HG02938 (cell line): ENCODE measurements around the gene ORC4.
"Not testable (repeated sequence)": the region's sequence is repeated elsewhere in the genome, so short reads cannot be mapped to it uniquely, and the experiment has no call there.

Experiments
- ATAC-seq: cut with Tn5 transposase; IDR thresholded peaks from one replicate; pipeline ENCODE4 v1.9.1; 2021; ENCODE audit warnings: mild to moderate bottlenecking, moderate library complexity; ENCODE audit not compliant: unreplicated experiment

The ORC4 gene

DNA sequence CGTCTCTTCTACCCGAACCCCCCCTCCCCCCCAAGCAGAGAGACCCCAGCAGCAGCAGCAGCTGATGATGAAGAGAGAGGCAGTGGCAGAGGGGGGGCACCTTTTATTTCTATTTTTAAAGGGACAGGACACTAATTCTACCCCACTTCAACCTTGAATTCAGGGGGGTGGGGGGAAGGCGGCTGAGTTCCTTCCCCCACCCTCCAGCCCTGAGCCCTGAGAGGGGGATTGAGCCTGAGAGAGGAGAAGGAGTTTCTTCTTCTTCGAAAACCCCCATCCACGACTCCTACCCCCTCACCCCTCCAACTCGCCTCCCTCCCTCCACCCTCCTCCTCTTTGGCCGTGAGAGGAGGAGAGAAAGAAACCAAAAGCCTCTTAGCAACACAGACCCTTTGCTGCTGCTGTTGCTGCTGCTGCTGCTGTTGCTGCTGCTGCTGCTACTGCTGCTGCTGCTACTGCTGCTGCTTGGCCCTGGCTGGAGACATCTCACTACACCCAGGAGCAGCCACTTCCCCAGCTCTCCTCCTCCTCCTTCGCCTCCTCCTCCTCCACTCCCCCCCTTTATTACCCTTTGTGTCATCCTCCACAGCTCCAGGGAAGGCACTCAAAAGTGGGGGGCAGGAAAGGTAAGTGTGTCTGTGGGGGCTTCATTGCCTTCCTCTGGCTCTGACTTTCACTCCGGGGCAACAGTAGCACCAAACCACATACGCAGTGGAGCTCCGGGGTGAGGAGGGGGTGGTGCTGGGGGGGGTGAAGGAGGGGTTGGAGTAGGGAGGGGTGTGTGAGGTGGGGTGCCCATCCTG lies 723 bp upstream of the ORC4 start, which contains the start of gene MBD5:
Gene MBD5 (plus strand): TSS at position 33 of the 803 bp plus-strand sequence.
- peak; percentile 44 for ATAC-seq

DNA sequence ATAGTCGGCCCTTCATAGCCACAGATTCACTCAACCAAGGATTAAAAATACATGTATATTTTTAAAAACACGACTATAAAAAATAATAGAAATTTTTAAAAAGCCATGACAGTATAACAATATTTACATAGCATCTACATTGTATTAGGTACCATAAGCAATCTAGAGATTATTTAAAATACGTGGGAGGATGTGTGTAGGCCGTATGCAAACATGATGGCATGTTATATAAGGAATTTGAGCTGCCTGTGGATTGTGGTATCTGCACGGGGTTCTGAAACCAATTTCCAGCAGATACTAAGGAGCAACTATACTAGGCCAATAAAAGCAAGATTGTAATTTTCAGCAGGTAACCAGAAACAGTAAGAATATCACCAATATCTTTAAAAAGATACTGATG lies 5.9 kb downstream of the ORC4 start:
- ATAC-seq, result no peak

DNA sequence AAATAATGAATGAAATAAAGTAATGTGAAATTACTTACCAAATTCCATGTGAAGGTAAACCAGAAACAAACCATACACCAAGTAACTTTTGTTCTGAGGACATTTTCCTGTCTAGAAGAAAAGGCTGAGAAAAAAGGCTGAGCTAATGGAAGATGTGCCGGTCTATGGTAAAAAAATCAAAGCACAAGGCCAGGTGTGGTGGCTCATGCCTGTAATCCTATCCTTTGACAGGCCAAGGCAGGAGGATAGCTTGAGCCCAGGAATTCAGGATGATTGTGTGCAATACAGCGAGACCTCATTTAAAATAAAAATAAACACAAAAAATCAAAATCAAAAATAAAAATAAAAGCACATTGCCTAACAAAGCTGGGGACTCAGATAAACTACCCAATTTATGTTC lies 6.7 kb downstream of the ORC4 start:
- ATAC-seq, result no peak

DNA sequence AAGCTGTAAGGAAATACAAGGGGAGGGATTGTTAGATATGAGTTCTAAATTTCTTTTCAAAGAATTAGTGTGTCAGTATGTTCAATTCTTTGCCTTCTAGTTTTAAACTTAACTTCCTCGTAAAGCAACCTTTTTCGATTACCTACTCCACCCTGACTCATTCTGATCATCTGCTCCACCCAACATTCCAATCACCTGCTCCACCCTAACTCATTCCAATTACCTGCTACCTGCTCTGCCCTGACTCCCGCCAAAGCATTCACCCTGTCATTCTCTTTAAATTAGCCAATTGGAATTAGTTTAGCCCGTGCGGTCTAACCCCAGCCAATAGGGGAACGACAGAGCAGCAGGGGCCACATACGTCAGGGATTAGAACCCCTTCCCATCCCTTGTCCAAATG lies 12.1 kb downstream of the ORC4 start:
- not testable (repeated sequence) for ATAC-seq

DNA sequence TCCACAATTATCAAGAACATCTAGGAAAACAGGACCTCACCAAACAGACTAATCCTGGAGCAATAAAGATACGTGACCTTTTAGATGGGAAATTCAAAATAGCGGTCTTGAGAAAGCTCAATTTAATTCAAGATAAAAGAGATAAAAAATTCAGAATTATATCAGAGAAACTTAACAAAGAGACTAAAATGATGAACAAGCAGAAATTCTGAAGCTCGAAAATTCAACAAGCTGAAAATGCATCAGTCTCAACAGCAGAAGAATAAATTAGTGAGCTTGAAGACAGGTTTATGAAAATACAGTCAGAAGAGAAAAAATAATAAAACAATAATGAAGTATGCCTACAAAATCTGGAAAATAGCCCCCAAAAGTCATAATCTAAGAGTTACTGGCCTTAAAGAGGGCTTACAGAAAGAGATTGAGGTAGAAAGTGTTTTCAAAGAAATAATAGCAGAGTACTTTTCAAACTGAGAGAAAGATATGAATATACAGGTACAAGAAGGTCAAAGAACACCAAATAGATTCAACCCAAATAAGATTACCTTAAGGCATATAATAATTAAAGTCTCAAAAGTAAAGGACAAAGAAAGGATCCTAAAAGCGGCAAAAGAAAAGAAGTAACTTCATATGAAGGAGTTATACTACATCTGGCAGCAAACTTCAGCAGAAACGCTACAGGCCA lies 13.2 kb downstream of the ORC4 start:
- no peak for ATAC-seq

DNA sequence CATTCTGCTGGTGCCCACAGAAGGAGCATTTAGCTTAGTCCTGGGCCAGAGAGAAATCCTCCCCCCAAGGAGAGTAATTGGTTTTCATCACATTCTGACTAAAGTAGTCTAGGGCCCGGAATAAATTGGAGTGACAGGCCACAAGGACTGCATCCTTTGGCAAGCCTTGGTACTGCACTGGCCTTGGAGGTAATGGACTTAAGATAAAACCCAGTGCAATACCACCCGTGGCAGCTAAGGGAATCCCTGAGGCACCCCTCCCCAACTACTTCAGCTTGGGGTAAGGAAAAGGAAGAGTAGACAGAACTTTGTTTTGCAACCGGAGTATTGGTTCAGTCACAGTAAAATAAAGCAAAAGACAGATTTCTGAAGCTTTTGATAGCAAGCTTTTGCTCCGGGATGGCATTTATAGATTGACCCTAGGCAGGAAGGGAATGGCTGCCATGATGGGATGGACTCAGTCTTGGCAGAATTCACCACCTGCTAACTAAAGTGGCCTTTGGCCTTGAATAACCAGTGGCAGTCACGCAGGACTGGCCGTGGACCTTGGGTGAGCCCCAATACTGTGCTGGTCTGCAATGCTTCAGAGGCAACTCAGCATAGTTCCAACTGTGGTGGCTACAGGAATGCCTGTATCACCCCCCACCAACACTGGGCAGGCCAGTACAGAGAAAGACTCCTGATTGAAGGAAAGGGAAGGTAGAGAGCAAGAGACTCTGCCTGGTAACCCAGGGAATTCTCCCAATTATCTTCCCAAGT lies 14.1 kb downstream of the ORC4 start:
- ATAC-seq, result no peak

DNA sequence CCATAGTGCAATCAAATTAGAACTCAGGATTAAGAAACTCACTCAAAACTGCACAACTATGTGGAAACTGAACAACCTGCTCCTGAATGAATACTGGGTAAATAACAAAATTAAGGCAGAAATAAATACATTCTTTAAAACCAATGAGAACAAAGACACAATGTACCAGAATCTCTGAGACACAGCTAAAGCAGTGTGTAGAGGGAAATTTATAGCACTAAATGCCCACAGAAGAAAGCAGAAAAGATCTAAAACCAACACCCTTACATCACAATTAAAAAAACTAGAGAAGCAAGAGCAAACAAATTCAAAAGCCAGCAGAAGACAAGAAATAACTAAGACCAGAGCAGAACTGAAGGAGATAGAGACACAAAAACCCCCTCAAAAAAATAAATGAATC lies 18.1 kb downstream of the ORC4 start:
- not testable (repeated sequence) for ATAC-seq

DNA sequence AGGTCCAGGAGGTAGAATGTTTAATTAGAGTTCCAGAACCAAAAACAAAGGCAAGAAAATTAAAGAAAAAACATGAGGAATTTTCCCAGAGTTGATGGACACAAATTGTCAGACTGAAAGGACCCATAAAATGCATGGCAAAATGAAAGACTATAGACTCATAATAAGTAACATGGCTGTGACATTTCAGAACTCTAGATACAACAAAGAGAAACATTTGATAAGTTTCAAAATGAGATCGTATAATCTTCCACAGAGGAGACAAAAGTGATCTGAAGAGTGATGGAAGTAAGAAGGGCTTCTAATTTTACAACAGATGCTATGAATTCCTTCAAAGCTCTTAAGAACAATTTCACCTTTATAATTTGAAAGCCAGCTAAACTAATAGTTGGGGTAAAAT lies 20.4 kb downstream of the ORC4 start:
- ATAC-seq, result no peak

DNA sequence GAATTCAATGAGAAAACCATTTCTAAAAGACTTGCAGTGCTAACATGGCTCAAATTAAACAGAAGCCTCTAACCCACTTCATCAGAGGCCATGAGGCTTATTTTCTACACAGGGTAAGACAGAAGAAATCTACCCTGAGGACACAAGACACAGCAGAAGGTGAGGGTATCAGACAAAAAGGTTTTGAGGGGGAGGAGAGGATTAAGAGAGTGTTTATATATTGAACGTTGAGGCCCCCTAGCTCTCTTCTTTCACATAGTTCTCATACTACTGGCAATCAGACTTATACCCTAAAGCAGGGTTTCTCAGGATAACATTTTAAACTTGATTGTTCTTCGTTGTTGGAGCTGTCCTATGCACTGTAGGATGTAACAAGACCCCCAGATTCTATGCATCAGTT lies 21.4 kb downstream of the ORC4 start:
- no peak for ATAC-seq

DNA sequence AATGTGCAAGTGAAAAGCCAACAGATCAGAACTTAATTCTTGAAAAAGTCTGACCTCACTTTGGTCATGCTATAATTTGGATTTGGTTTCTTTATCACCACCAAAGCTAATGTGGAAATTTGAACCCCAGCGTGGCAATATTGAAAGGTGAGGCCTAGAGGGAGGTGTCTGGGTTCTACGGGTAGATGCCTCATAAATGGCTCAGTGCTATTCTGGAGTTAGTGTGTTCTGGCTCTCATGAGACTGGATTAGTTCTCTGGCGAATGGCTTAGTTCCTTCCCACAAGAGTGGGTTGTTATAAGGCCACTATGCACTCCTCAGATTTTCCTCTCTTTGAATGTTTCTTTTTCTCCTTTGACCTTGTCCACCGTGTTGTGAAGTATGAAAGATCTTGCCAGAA lies 22.3 kb downstream of the ORC4 start:
- ATAC-seq, result no peak

DNA sequence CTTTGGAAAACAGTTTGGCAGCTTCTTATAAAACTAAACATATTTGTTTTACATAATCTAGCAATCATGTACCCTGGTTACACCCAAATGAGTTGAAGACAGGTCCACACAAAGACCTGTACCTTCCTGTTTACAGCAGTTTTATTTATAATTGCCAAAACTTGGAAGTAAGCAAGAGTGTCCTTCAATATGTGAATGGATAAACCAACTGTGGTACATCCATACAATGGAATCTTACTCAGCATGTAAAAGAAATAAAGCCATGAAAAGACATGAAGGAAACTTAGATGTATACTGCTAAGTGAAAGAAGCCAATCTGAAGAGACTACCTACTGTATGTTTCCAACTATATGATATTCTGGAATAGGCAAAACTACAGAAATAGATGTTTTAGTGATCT lies 23.7 kb downstream of the ORC4 start:
- no peak for ATAC-seq

DNA sequence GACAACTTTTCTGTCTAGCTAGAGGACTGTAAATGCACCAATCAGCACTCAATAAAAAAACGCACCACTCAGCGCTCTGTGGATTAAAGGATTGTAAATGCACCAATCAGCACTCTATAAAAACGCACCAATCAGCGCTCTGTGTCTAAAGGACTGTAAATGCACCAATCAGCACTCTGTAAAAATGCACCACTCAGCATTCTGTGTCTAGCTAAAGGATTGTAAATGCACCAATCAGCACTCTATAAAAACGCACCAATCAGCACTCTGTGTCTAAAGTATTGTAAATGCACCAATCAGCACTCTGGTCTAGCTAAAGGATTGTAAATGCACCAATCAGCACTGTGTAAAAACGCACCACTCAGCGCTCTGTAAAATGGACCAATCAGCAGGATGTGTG lies 25.6 kb downstream of the ORC4 start:
- not testable (repeated sequence) for ATAC-seq

DNA sequence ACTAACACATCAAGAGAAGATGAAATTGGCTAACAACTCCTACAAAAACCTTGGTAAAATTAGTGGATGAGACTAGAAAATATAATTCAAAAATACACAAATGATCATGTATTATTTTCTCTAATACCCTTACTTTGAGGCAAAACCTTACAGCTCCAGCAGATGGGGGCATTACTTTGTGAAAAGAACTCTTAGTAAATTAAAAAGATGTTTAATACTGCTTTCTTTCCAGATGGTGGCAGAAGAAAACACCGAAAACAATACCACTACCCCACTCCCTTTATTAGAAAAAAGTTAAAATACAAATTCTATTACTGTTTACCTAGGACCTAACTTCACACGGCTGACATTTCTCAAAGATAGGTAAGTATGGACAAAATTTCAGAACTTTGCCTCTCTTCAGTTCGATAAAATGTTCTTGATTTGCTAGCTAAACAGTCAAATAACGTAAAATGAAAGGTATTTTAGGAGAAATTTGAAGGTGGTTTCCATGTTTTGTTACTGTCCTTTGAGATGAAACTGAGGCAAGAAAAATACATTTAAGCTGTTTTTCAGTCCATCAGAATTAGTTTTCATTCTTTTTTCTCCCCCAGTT lies 30.6 kb downstream of the ORC4 start:
- peak; percentile 85 for ATAC-seq

DNA sequence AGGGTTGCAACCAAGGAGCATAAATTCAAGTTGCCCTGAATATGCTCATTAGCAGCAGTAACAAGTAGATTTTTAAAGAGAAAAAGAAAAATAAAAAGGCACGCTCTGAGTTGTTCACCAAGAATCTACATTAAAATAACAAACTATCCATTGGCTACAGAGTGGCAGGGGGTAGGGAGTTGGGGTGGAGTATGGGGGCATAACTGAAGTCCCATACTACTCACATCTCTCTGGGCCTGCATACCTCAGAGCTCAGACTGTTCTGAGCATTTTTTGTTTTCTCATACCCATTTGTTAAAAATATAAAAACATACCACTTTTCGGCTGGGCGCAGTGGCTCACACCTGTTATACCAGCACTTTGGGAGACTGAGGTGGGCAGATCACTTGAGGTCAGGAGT lies 31.4 kb downstream of the ORC4 start:
- no peak for ATAC-seq

DNA sequence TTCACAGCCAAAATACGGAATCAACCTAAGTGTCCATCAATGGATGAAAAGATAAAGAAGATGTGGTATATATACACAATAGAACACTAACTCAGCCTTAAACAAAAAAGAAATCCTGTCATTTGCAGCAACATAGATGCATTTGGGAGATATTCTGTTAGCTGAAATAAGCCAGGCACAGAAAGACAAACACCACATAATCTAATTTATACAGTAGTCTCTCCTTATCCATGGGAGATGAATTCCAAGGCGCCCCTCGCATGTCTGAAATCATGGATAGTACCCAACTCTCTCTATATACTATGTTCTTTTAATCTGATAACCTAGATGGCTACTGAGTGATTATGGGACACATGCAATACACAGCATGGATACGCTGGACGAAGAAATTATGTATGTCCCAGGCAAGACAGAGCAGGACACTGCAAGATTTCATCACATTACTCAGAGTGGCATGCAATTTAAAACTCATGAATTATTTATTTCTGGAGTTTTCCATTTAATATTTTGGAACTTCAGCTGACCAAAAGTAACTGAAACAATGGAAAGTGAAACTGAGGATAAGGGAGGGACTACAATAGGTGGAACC lies 39.5 kb downstream of the ORC4 start:
- no peak for ATAC-seq

DNA sequence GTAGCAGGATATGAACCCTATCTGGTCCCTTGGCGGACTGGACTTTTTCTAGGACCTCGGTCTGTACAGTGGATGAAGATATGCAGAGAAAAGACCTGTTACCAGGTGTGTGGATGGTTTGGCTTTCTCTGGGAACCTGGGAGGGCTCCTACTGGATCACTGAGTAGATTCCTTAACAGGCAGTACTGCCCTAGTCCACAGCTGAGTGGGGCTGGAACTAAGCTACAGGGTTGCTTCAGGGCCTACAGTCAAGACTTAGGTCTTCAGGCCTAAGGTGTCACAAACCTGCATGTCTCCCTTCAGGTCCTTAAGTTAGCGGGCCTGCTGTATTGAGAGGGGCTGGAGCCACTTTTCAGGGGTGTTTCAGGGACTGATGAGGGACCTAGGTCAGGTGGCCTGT lies 42.9 kb downstream of the ORC4 start:
- ATAC-seq, result no peak

DNA sequence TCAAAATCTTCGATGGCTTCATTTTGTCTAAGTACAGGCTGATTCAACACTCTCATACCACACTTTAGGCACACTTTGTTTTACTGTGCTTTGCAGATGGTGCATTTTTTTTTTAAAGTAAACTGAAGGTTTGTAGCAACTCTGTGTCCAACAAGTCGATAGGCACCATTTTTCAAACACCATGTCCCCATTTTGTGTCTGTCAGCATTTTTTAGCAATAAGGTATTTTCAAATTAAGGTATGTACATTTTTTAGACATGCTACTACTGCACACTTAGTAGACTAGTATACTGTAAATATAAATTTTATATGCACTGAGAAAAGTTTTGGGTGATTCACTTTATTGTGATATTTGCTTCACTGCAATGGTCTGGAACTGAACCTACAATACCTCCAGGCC lies 44.4 kb downstream of the ORC4 start:
- ATAC-seq, result no peak

DNA sequence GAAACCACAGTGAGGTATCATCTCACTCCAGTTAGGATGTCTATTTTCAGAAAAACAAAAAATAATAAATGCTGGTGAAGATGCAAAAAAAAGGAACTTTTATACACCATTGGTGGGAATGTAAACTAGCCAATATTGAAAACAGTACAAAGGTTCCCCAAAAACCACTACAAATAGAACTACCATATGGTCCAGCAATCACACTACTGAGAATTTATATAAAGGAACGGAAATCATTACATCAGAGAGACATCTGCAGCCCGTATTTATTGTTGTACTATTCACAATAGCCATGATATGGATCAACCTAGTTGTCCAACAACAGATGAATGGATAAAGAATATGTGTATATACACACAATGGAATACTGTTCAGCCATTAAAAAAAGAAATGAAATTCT lies 52.0 kb downstream of the ORC4 start:
- ATAC-seq, result no peak

DNA sequence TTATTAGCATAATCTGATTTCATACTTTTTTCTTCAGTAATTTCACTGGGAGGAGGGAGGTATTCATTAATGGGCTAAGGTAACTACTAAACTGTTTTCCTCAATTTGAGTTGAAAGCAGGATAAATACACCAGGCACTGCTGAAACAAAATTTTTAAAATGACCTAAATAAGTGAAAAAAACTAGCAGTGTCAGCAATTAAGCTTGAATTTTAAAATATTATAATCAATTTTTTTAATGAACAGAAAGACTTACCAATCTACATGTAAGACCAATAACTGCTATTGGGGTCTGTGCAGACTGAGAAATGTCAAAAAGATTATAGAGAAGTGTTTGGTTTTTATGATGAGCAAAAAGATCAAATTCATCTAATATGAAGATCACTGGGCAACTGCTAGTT lies 68.4 kb downstream of the ORC4 start:
- ATAC-seq, result no peak

DNA sequence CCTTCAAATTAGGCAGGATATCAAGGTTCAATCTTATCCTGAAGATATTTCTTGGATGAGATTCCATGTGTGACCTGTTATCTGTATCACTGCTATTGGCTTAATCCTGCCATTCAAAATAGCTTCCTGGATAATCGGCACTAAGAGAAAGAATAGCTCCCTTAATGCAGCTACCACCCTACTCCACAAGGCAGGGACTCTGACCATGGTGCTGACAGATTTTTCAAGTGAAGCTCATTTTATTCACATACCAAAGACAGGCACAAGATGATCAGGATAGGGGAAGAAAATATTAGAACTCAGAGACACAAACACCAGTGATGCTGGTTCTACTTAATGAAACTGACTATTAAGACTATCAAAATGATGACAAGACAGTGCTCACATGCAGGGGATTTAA lies 74.9 kb downstream of the ORC4 start:
- ATAC-seq, result no peak

DNA sequence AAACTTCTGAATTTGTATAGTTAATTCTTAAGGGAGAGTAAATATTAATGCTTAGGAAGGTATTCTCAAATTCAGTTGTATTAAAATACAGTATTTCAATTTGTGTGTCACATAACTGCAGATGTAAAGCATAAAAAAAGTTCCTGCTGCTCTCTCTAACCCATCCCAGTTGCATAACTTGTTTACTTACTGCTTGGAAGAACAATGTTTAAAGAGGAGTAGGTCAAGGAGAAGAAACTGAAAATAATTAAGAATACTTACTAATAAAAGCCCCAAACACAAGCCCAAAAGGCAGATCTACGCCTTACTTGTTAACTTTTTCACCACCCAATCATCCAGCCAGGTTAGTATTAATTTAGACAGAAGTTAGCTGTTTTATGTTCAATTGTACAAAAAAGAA lies 81.2 kb downstream of the ORC4 start:
- no peak for ATAC-seq
